ENCODE results near the gene NSMCE1.

The NSMCE1 gene

DNA sequence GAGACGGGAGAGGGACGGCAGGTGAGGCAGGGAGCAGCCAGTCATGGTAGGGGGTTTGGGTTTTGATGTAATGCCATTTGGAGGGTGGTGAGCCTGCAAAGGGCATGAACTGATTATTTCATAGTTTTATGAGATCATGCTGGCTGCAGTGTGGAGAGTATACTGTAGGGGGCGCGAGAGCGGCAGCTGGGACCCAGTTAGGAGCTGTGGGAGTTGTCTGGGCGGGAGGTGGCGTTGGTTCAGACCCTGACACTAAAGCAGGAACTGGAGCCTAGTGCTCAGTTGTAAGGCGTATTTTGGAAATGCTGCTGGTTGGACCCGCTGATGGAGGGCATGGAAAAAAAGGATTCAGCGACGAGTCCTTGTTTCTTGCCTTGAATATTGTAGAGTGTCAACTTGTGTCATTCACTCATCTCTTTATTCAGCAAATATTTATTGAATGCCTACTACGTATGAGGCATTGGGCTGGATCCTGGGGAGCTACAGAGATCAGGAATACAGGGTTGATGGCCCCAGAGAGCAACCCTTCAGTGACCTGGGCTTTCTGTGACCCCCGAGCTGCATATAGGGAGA is 89.0 kb downstream of the NSMCE1 start:
- TF ChIP-seq, protein P1, sequence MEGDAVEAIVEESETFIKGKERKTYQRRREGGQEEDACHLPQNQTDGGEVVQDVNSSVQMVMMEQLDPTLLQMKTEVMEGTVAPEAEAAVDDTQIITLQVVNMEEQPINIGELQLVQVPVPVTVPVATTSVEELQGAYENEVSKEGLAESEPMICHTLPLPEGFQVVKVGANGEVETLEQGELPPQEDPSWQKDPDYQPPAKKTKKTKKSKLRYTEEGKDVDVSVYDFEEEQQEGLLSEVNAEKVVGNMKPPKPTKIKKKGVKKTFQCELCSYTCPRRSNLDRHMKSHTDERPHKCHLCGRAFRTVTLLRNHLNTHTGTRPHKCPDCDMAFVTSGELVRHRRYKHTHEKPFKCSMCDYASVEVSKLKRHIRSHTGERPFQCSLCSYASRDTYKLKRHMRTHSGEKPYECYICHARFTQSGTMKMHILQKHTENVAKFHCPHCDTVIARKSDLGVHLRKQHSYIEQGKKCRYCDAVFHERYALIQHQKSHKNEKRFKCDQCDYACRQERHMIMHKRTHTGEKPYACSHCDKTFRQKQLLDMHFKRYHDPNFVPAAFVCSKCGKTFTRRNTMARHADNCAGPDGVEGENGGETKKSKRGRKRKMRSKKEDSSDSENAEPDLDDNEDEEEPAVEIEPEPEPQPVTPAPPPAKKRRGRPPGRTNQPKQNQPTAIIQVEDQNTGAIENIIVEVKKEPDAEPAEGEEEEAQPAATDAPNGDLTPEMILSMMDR (IDR thresholded peaks at IDR 0.05) = peak; percentile 66
- no peak overlapping the region for H3K4me2 ChIP-seq (ENCODE audit: low read length)

GRCh38 chr16:27177031-27177774 is 91.4 kb downstream of the NSMCE1 start:
- no peak overlapping the region for H3K9ac ChIP-seq
- H2AFZ ChIP-seq = no peak overlapping the region
- TF ChIP-seq, protein P1 (IDR thresholded peaks at IDR 0.05) = no peak
- H3K4me1 ChIP-seq = peaks cover 19% of the 10 kb centered on the region
- no peaks in the 10 kb centered on the region for H3K9me3 ChIP-seq (ENCODE audit: control insufficient read depth, low read length)
- H3K27me3 ChIP-seq (ENCODE audit: control insufficient read depth, insufficient read depth, low read length) = no peaks in the 10 kb centered on the region
- H3K36me3 ChIP-seq (ENCODE audit: control insufficient read depth, insufficient read depth, low read length) = no peaks in the 10 kb centered on the region
- no peak overlapping the region for H3K4me3 ChIP-seq (ENCODE audit: low read depth, low read length)
- H3K4me2 ChIP-seq (ENCODE audit: low read length) = no peak overlapping the region
- H3K79me2 ChIP-seq = no peaks in the 10 kb centered on the region
- H3K27ac ChIP-seq = no peak overlapping the region

More for the DNA sequence above, 89.0 kb downstream of the NSMCE1 start:
- Histone ChIP-seq H3K4me3 (ENCODE audit: low read depth, low read length) (no peak overlapping the region), H3K9ac (no peak overlapping the region), H3K36me3 (ENCODE audit: control insufficient read depth, insufficient read depth, low read length) (no peaks in the 10 kb centered on the region), H3K27me3 (ENCODE audit: control insufficient read depth, insufficient read depth, low read length) (no peaks in the 10 kb centered on the region), H2AFZ (peak overlapping the region; percentile 23), H3K9me3 (ENCODE audit: control insufficient read depth, low read length) (no peaks in the 10 kb centered on the region), H3K79me2 (no peaks in the 10 kb centered on the region), H3K4me1 (peaks cover 8% of the 10 kb centered on the region), H3K27ac (no peak overlapping the region)

DNA sequence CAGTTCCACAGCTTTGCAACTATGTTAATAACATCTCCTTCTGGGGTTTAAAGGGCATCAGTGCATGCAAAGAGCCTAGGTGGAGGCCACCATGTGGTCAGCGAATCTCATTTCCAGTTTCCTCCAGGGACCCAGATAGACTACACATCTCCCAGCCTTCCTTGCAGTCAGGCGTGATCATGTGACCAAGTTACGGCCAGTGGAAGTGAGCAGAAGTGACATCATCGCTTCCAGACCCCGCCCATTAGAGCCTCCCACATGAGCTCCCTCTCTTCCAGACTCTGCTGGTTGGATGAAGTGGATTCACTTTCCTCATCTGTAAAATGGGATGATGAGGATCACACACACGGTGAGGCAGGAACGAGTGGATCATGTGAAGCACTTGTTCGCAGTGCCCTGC is 92.7 kb downstream of the NSMCE1 start:
- Histone ChIP-seq H3K4me3 (ENCODE audit: low read depth, low read length) (no peak overlapping the region), H3K36me3 (ENCODE audit: control insufficient read depth, insufficient read depth, low read length) (no peaks in the 10 kb centered on the region), H3K27me3 (ENCODE audit: control insufficient read depth, insufficient read depth, low read length) (no peaks in the 10 kb centered on the region), H3K27ac (no peak overlapping the region), H3K4me1 (peaks cover 19% of the 10 kb centered on the region), H3K4me2 (ENCODE audit: low read length) (no peak overlapping the region), H3K9ac (no peak overlapping the region), H3K79me2 (no peaks in the 10 kb centered on the region), H2AFZ (no peak overlapping the region), H3K9me3 (ENCODE audit: control insufficient read depth, low read length) (no peaks in the 10 kb centered on the region)
- TF ChIP-seq, protein P1 (IDR thresholded peaks at IDR 0.05) = no peak

All from parathyroid adenoma (tissue), 2 donors.